Stomach (tissue), 4 donors: ENCODE results near the gene SNX21.

ENCODE experiments used
- EP300 ChIP-seq: sonication (generic); formaldehyde crosslinking; IDR thresholded peaks from one replicate; pipeline ENCODE4 v1.6.1; 2017; ENCODE audit warnings: antibody characterized with exemption
- POLR2A ChIP-seq, 4 donors: fragments of 450-650 bp; IDR thresholded peaks; one replicate each; pipeline ENCODE4 v1.6.1; 2016; ENCODE audit warnings: antibody characterized with exemption in 4 of 4, control low read depth in 2 of 4, mild to moderate bottlenecking in 1 of 4, moderate library complexity in 1 of 4
- POLR2AphosphoS5 ChIP-seq, 3 donors: sonication (generic); formaldehyde crosslinking; IDR thresholded peaks; one replicate each; pipeline ENCODE4 v1.6.1; 2016; ENCODE audit warnings: antibody characterized with exemption in 3 of 3
- TF ChIP-seq, protein P1 (sequence below), 7 experiments: fragments of 450-650 bp in 4 of 7; fragments of 200-600 bp in 3 of 7; sonication (generic) in 3 of 7; IDR thresholded peaks; one replicate each; pipeline ENCODE4 v1.5.1; 2016 to 2019; ENCODE audit warnings: antibody characterized with exemption in 7 of 7, control low read depth in 2 of 7, mild to moderate bottlenecking in 1 of 7

DNA sequence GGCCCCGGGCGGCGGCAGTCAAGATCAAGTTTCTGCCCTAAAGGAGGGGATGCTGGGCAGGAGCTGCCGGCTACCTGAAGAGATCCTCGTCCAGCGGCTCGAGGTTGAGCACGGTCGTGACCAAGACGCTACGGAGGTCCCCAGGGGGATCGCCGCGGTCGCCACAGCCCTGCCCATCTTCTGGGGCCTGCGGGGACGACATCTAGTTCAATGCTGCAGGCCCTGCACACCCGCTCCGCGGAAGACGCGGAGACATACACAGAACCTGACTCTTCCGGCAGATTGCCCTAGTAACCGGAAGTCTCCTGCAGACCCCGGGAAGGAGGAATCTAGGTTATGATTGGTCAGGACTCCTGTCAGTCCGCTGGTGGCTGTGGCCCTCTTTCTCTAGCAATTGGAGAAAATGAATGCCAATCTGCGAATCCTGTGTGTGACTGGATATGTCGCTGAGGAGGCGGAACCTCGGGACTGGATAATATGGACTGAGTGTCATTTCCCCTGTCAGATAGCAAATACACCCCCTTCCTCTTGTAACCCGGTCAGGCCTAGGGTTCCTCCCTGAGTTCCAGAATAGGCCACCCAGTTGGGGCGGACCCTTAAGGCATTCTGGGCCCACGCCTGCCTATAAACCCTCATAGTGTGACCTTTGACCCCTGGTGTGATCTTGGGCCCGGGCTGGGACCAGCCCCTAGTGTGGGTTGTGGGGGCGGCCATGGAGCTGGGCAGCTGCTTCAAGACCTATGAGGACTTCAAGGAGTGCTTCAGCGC is 23.7 kb downstream of the SNX21 start, which contains the start of the genes ACOT8 and ZSWIM3:
- TF ChIP-seq, protein P1, sequence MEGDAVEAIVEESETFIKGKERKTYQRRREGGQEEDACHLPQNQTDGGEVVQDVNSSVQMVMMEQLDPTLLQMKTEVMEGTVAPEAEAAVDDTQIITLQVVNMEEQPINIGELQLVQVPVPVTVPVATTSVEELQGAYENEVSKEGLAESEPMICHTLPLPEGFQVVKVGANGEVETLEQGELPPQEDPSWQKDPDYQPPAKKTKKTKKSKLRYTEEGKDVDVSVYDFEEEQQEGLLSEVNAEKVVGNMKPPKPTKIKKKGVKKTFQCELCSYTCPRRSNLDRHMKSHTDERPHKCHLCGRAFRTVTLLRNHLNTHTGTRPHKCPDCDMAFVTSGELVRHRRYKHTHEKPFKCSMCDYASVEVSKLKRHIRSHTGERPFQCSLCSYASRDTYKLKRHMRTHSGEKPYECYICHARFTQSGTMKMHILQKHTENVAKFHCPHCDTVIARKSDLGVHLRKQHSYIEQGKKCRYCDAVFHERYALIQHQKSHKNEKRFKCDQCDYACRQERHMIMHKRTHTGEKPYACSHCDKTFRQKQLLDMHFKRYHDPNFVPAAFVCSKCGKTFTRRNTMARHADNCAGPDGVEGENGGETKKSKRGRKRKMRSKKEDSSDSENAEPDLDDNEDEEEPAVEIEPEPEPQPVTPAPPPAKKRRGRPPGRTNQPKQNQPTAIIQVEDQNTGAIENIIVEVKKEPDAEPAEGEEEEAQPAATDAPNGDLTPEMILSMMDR (IDR thresholded peaks at IDR 0.05): no peak
- no peak for TF ChIP-seq POLR2A (IDR thresholded peaks at IDR 0.05)
- no peak for TF ChIP-seq EP300
- TF ChIP-seq POLR2AphosphoS5 (IDR thresholded peaks at IDR 0.05): peak; percentile 50 to 89 (median 79)
